H1 (cell line): ENCODE data around the gene PDLIM4. TPM values are rescaled to one million over a fixed set of nuclear protein-coding genes. Genes with fewer than 3 reads are reported as not detected.

Experiments
- CTCF ChIA-PET: fragments of 300-600 bp; sonication (Branson Sonifier 250); formaldehyde crosslinking; loops from one replicate; lab custom pipeline; 2021; ENCODE audit not compliant: partially characterized antibody; lab: Charles Lee
- POLR2A ChIA-PET: fragments of 300-600 bp; sonication (Branson Sonifier 250); formaldehyde crosslinking; loops from one replicate; lab custom pipeline; 2021; ENCODE audit warnings: inconsistent platforms; ENCODE audit not compliant: partially characterized antibody; lab: Charles Lee
- DNase-seq, 2 experiments: peaks; one replicate each; pipeline versions ENCODE4 v3.0.0 to v3.0.0-alpha.2; 2010 to 2022; ENCODE audit warnings: low spot score in 2 of 2, low read depth in 1 of 2, mixed read lengths in 1 of 2
- FAIRE-seq: peaks from 2 replicates; lab custom pipeline; 2011; peaks lifted over from hg19 to GRCh38; lab: Jason Lieb, UNC
- H2AFZ ChIP-seq: 2 replicates; pipeline ENCODE4 v1.8.1; 2012; ENCODE audit warnings: low read length, inconsistent platforms
- H2AK5ac ChIP-seq: 2 replicates; pipeline ENCODE4 v1.6.1; 2013; ENCODE audit warnings: low read depth, low read length
- H2BK120ac ChIP-seq: replicated peaks from 2 replicates; pipeline ENCODE3; 2013; ENCODE audit warnings: low read depth, low read length, inconsistent platforms
- H2BK12ac ChIP-seq: 2 replicates; pipeline ENCODE4 v1.6.1; 2013; ENCODE audit warnings: low read depth, low read length
- H2BK15ac ChIP-seq: 2 replicates; pipeline ENCODE4 v1.6.1; 2013; ENCODE audit warnings: low read length
- H2BK20ac ChIP-seq: 2 replicates; pipeline ENCODE4 v1.6.1; 2013; ENCODE audit warnings: low read length
- H2BK5ac ChIP-seq: 2 replicates; pipeline ENCODE4 v1.6.1; 2013; ENCODE audit warnings: low read depth, low read length
- H3K14ac ChIP-seq: 2 replicates; pipeline ENCODE4 v1.6.1; 2013; ENCODE audit warnings: inconsistent platforms; ENCODE audit not compliant: insufficient read length
- H3K18ac ChIP-seq: 2 replicates; pipeline ENCODE4 v1.6.1; 2013; ENCODE audit warnings: low read length; ENCODE audit errors: extremely low read depth
- H3K23ac ChIP-seq: 2 replicates; pipeline ENCODE4 v1.6.1; 2013; ENCODE audit warnings: inconsistent platforms; ENCODE audit not compliant: insufficient read length
- H3K23me2 ChIP-seq: 2 replicates; pipeline ENCODE4 v1.6.1; 2013; ENCODE audit warnings: low read depth, low read length
- H3K27ac ChIP-seq: 2 replicates; pipeline ENCODE4 v1.6.1; 2011; ENCODE audit warnings: low read depth, low read length, inconsistent platforms
- H3K27me3 ChIP-seq, 4 experiments: replicated peaks in 1 of 4; 1 replicate in 1 of 4; 2 replicates in 3 of 4; pipeline versions ENCODE4 v1.6.1 to v1.8.1; 2011 to 2013; ENCODE audit warnings: low read length in 3 of 4, mild to moderate bottlenecking in 3 of 4, inconsistent platforms in 2 of 4, mixed read lengths in 2 of 4, moderate library complexity in 1 of 4; ENCODE audit not compliant: control insufficient read depth in 3 of 4, insufficient read depth in 3 of 4; ENCODE audit errors: extremely low read depth in 1 of 4
- H3K36me3 ChIP-seq, 4 experiments: 2 replicates each; pipeline versions ENCODE4 v1.6.1 to v1.8.1; 2011 to 2013; ENCODE audit warnings: mild to moderate bottlenecking in 4 of 4, low read length in 3 of 4, moderate library complexity in 2 of 4, control low read depth in 1 of 4, inconsistent platforms in 1 of 4; ENCODE audit not compliant: insufficient read depth in 4 of 4, control insufficient read depth in 2 of 4
- H3K4ac ChIP-seq: replicated peaks from 2 replicates; pipeline ENCODE3; 2013; ENCODE audit warnings: low read length, low read depth, mixed read lengths, inconsistent platforms; ENCODE audit not compliant: insufficient read length
- H3K4me1 ChIP-seq, 4 experiments: replicated peaks in 1 of 4; 1 replicate in 1 of 4; 2 replicates in 3 of 4; pipeline versions ENCODE4 v1.6.1 to v1.8.1; 2011 to 2013; ENCODE audit warnings: low read length in 3 of 4, inconsistent platforms in 2 of 4, mixed read lengths in 1 of 4; ENCODE audit not compliant: insufficient read depth in 4 of 4, control insufficient read depth in 3 of 4
- H3K4me2 ChIP-seq, 2 experiments: 2 replicates each; pipeline versions ENCODE4 v1.6.1 to v1.8.1; 2011 to 2013; ENCODE audit warnings: low read depth in 2 of 2, low read length in 2 of 2, control low read depth in 1 of 2, inconsistent platforms in 1 of 2, mild to moderate bottlenecking in 1 of 2; ENCODE audit not compliant: insufficient read depth in 1 of 2
- H3K4me3 ChIP-seq, 4 experiments: fragments of 200-600, 300-600 bp in 1 of 4; sonication (generic), shearing (Covaris generic), sonication (Bioruptor Twin) in 1 of 4; 2 replicates each; pipeline versions ENCODE4 v1.5.1 to v1.8.1; 2011 to 2016; ENCODE audit warnings: low read length in 4 of 4, low read depth in 3 of 4, control low read depth in 2 of 4, inconsistent platforms in 2 of 4, mild to moderate bottlenecking in 2 of 4, mixed read lengths in 1 of 4, moderate library complexity in 1 of 4; ENCODE audit not compliant: insufficient read depth in 2 of 4; ENCODE audit errors: extremely low read depth in 1 of 4
- H3K56ac ChIP-seq: replicated peaks from 2 replicates; pipeline ENCODE3; 2013; ENCODE audit warnings: low read depth, mild to moderate bottlenecking, mixed read lengths, low read length, inconsistent platforms; ENCODE audit not compliant: insufficient read length
- H3K79me1 ChIP-seq: 2 replicates; pipeline ENCODE4 v1.6.1; 2013; ENCODE audit warnings: low read depth, low read length, control low read depth
- H3K79me2 ChIP-seq, 2 experiments: 2 replicates each; pipeline versions ENCODE4 v1.6.1 to v1.8.1; 2012 to 2013; ENCODE audit warnings: low read length in 2 of 2, mild to moderate bottlenecking in 2 of 2, inconsistent platforms in 1 of 2; ENCODE audit not compliant: insufficient read depth in 2 of 2, control insufficient read depth in 1 of 2
- H3K9ac ChIP-seq, 4 experiments: replicated peaks in 1 of 4; 1 replicate in 1 of 4; 2 replicates in 3 of 4; pipeline versions ENCODE4 v1.6.1 to v1.8.1; 2011 to 2013; ENCODE audit warnings: low read depth in 3 of 4, low read length in 3 of 4, control low read depth in 2 of 4, mild to moderate bottlenecking in 2 of 4, moderate library complexity in 2 of 4, inconsistent platforms in 1 of 4; ENCODE audit errors: extremely low read depth in 1 of 4
- H3K9me3 ChIP-seq, 2 experiments: 2 replicates each; pipeline versions ENCODE4 v1.6.1 to v1.8.1; 2012 to 2013; ENCODE audit warnings: mild to moderate bottlenecking in 2 of 2, moderate library complexity in 2 of 2, control low read depth in 1 of 2, inconsistent platforms in 1 of 2, low read depth in 1 of 2, low read length in 1 of 2, mixed read lengths in 1 of 2; ENCODE audit not compliant: insufficient read depth in 2 of 2
- H4K20me1 ChIP-seq, 2 experiments: replicated peaks in 1 of 2; 2 replicates each; pipeline versions ENCODE3 to v1.8.1; 2011 to 2013; ENCODE audit warnings: inconsistent platforms in 2 of 2, low read length in 2 of 2, mild to moderate bottlenecking in 1 of 2; ENCODE audit not compliant: insufficient read depth in 2 of 2, control insufficient read depth in 1 of 2
- H4K5ac ChIP-seq: 2 replicates; pipeline ENCODE4 v1.6.1; 2013; ENCODE audit warnings: low read length, low read depth, mixed read lengths, inconsistent platforms; ENCODE audit not compliant: insufficient read length
- H4K8ac ChIP-seq: 2 replicates; pipeline ENCODE4 v1.8.0; 2013; ENCODE audit warnings: mild to moderate bottlenecking, moderate library complexity, low read length, inconsistent platforms; ENCODE audit not compliant: insufficient read depth; ENCODE audit errors: extremely low read depth
- H4K91ac ChIP-seq: replicated peaks from 2 replicates; pipeline ENCODE3; 2013; ENCODE audit warnings: low read length, mixed read lengths, inconsistent platforms; ENCODE audit not compliant: insufficient read length
- CHD2 ChIP-seq: IDR thresholded peaks from 2 replicates; pipeline ENCODE4 v1.6.1; 2012; ENCODE audit warnings: low read length, improper control_type of control experiment
- RAD21 ChIP-seq, 2 experiments: IDR thresholded peaks in 1 of 2; conservative IDR thresholded peaks in 1 of 2; 2 replicates each; pipeline ENCODE4 v1.6.1; 2011; ENCODE audit warnings: low read depth in 2 of 2, low read length in 2 of 2, improper control_type of control experiment in 1 of 2, inconsistent platforms in 1 of 2, mild to moderate bottlenecking in 1 of 2, moderate library complexity in 1 of 2
- WGBS, 2 experiments: shearing (Covaris generic) in 1 of 2; methylation state at CpG; one replicate each; pipeline versions ENCODE4 v1.1.6 to v1.1.7; 2013 to 2015; ENCODE audit warnings: low lambda C conversion rate in 2 of 2, mixed read lengths in 2 of 2, inconsistent platforms in 1 of 2, low coverage in 1 of 2, missing lambda C conversion rate in 1 of 2; ENCODE audit not compliant: insufficient replicate concordance in 2 of 2, insufficient coverage in 1 of 2, insufficient read length in 1 of 2; ENCODE audit errors: extremely low coverage in 1 of 2, missing lambda C conversion rate in 1 of 2; 5-methylcytosine and 5-hydroxymethylcytosine counted together
- polyA plus RNA-seq, 7 experiments: library from polyadenylated mRNA; depleted of rRNA in 3 of 7; stranded (reverse) in 5 of 7; unstranded in 2 of 7; fragments of >200 nt in 5 of 7; fragments of 200-250 nt in 2 of 7; gene quantifications; 1 replicate in 5 of 7; 2 replicates in 1 of 7; 4 replicates in 1 of 7; pipeline versions ENCODE4 v1.2.1 to v1.2.3, GENCODE V29; 2011 to 2013; ENCODE audit warnings: missing spikeins in 2 of 7, mixed read lengths in 2 of 7
- total RNA-seq: library from RNA; stranded (reverse); fragmentation: NEBNext Ultra II Directional; extraction: Animal tissue kit (Norgen Biotek cat#: 25700); gene quantifications from 2 replicates; pipeline ENCODE4 v1.2.1, GENCODE V29; 2021

The PDLIM4 gene
- total and polyA plus RNA-seq, 2 of the 8 experiments (the other 6 are each of a cell fraction or from before 2014, with no cell fraction given) = 10.7 to 29.1 TPM

GRCh38 chr5:132219289-132219970 lies 38.1 kb upstream of the PDLIM4 start:
- POLR2A ChIA-PET = no interaction called here
- Histone ChIP-seq H2BK20ac (no peak overlapping the region), H4K91ac (no peak overlapping the region), H3K4me2 (no peak overlapping the region), H2BK5ac (no peak overlapping the region), H2AFZ (no peak overlapping the region), H3K14ac (no peak overlapping the region), H3K27ac (no peak overlapping the region), H3K36me3 (no peaks in the 10 kb centered on the region), H3K9ac (no peak overlapping the region), H3K4ac (no peak overlapping the region), H2AK5ac (no peak overlapping the region), H2BK12ac (no peak overlapping the region), H3K9me3 (no peaks in the 10 kb centered on the region), H4K5ac (no peak overlapping the region), H4K20me1 (peaks cover 1 to 2% of the 10 kb centered on the region in 2 experiments), H3K4me3 (no peak overlapping the region), H4K8ac (no peak overlapping the region), H2BK120ac (no peak overlapping the region), H3K4me1 (no peaks in the 10 kb centered on the region), H3K27me3 (no peaks in the 10 kb centered on the region), H3K23me2 (no peaks in the 10 kb centered on the region), H3K56ac (no peak overlapping the region), H3K23ac (no peak overlapping the region), H3K18ac (no peak overlapping the region), H3K79me1 (no peaks in the 10 kb centered on the region; the same call in 1 of the 2 replicates), H2BK15ac (no peak overlapping the region), H3K79me2 (no peaks in the 10 kb centered on the region)
- CTCF ChIA-PET = interaction anchor here (0.9 to 5.9 kb wide), 4 partner anchors 10 to 53 kb away, joined by 3 to 29 read pairs (median 4); no protein-coding TSS in a partner anchor
- DNase-seq (no peak), FAIRE-seq (no peak)
- WGBS, 2 experiments = 84% methylated on average over 6 of the region's 6 CpGs; no CpG with 5 or more reads in 1 of the 2 experiments
- TF ChIP-seq RAD21 (IDR thresholded peaks at IDR 0.05 in 1 of 2, conservative IDR thresholded peaks at IDR 0.05 in 1 of 2; ENCODE audit: low read depth in 2 of 2, low read length in 2 of 2) (no peak), CHD2 (no peak)
